NK-92 (cell line): Measurements from ENCODE around the gene SFTA2.
"Not testable (repeated sequence)": the region's sequence is repeated elsewhere in the genome, so short reads cannot be mapped to it uniquely, and the experiment has no call there.

Experiments
- DNase-seq: peaks from one replicate; lab custom pipeline; 2025; ENCODE audit not compliant: unreplicated experiment; lab: John Stamatoyannopoulos, UW

The SFTA2 gene

DNA sequence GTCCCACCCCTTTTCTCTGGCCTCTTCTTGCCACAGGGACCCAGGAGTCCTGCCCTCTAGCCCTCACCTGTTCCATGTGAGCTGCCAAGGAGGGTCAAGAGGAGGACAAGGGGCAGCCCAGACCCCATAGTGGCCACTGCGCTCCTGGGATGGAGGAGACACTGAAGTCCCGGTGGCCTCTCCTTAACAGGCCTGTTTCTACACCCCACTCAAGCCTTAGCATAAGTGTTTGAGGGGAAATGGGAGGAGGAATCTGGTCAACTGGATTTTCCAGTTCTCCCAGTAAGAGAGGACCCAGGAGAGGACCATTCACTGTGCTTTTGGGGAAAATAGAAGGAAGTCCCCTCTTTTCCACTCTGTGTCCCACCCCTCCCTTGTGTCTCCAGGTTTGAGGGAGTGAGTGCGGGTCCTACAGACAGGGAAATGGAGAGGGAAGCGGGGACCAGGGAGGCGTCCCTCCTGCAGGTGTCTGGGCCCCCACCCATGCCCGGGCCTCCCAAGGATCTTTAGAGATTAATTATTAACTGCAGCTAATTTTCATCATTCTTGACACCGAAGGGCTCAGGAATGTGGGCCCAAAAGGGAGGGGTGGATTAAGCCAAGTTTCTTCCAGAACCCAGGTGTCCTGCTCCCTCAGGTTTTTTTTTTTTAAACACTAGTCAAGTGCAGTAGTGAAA is at the start of gene SFTA2:
SFTA2 (minus strand) TSS at position 202 of the 677 bp plus-strand sequence; CDS start at position 128, 74 bp downstream.
- no peak for DNase-seq

DNA sequence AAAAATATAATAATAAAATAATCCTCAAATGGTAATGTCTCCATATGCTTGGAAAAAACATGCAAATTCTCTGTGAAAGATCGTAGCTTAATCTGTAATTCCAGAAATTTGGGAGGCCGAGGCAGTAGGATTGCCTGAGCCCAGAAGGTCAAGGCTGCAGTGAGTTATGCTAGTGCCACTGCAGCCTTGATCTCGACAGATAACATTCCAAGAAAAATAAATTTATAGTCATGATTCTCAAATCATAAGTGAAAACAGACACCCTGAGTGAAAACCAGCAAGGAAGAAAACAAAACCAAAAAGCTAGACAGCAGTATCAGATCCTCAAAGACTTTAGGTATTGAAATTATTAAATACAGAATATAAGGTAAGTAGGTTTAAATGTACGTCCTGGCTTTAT is 47.7 kb upstream of the SFTA2 start:
- no peak for DNase-seq

GRCh38 chr6:30979141-30979540 is 47.2 kb upstream of the SFTA2 start:
- no peak for DNase-seq

- DNase-seq = no peak
Observed at GRCh38 chr6:30974490-30975252, 42.7 kb upstream of the SFTA2 start.

GRCh38 chr6:30972816-30973215 is 40.8 kb upstream of the SFTA2 start:
- no peak for DNase-seq

DNA sequence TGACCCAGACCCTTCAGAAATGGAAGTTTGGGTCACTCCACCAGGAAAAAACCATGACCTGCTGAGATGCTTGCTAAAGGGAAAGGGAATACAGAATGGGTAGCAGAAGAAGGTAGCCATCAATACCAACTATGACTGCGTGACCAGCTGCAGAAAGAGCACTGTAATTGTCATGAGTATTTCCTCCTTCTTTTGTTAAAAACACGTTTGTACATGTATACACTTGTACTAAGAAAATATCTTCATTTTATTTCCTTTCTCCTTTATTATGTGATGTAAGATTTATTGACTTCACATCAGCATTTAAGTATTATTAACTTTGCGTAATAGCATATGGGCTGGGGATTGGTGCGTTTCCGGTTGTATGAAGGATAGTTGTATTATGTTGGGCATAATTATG is 39.0 kb upstream of the SFTA2 start:
- no peak for DNase-seq

GRCh38 chr6:30969171-30969570 is 37.2 kb upstream of the SFTA2 start:
- DNase-seq = not testable (repeated sequence)

DNA sequence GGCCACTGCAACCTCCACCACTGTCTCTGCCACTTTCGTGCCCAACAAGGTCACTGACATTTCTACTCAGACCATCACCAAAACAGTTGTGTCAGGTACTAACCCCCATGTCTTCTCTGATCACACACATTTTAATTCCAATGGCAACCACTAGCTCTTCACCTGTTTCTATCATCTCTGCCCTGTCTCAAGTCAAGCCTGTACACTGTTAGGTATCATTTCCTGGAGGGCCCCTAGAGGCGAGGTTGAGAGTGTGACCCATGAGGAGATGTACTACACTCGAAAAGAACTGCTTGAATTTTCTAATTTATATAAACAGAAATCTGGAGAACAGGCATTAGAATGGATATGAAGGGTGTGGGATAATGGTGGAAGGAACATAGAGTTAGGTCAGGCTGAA is 34.2 kb upstream of the SFTA2 start:
- no peak for DNase-seq

GRCh38 chr6:30965140-30965601 is 33.2 kb upstream of the SFTA2 start:
- DNase-seq = no peak

DNA sequence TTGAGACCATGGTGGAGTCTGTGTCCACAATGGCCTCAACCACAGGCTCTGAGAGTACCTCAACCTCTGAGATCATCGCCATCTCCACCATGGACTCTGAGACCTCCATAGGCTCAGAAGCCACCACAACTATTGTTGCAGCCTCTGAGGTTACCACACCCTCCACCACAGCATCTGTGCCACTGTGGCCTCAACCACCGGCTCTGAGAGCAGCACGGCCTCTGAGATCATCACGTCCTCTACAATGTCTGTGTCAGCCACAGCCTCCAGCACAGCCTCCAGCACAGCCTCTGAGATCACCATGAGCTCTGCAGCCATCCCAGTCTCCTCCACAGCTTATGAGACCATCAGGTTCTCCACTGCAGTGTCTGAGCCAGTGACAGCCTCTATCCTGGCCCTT is 32.1 kb upstream of the SFTA2 start:
- no peak for DNase-seq

DNA sequence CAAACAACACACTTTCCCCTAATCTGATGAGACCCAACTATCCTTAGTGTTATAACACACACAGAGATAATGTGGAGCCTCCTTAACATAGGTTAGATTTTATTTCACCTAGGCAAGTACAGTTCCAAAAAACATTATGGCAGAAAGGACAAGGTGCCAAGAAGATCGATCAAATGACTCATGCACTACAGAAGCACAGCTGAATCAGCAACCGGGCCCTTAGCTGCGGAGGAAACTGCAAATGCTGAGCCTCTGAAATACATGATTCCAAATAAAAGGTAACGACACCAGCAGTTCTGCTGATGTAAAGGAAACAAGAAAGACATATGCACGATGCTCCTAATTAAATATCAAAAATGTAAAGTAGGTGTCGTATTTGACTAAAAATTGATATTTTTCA is 31.7 kb upstream of the SFTA2 start:
- no peak for DNase-seq

GRCh38 chr6:30962716-30963115 is 30.7 kb upstream of the SFTA2 start:
- no peak for DNase-seq

DNA sequence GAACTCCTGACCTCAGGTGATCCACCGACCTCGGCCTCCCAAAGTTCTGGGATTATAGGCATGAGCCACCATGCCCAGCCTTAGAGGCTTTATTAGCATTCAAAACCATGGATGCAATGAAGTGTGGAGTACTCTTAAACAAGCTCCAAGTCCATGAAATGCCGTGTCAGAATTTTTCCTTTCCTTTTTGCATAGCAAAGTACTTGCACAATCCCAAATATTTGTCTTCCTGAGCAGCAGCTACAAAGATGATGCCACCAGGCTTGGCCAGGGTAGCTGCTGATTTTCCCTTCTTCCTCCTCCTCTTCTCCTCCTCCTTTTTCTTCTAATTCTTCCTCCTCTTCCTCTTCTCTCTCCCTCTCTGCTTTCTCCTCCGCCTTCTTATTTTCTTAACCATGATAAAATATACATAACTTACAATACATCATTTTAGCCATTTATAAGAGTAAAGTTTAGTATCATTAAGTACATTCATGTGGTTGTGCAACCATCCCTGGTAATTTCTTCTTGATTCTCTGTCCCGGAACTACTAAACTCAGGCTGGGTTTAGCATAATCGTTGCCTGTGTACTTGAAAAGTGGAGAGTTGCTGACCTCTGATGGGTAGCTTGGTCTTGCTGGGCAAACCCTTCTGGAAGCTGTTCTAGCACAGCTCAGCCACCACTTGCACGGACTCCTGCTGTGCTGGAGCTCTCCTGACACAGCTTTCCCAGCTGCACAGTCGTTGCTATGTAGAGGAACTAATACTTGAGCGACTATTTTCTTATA is 29.1 kb upstream of the SFTA2 start:
- no peak for DNase-seq

DNA sequence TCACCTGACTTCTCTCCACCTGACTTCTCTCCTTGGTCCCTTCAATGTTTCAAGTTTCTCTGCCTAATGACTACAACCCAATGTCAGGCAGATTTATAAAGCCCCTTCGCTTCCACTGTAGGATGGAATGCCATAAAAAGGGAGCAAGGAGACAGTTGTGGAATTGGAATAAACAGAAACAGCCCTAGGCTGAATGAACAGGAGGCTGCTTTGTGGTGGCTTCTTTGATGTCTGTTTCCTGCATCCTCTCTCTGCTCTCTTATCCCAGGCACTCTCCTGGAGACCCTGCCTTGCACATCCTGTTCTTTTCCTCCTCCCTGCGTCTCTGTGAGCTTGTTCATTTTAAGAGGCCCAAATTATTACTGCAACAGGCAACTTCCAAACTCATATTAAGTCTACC is 25.7 kb upstream of the SFTA2 start:
- DNase-seq = no peak

- no peak for DNase-seq
Observed at GRCh38 chr6:30955367-30956042, 23.5 kb upstream of the SFTA2 start.

GRCh38 chr6:30954631-30955366 is 22.8 kb upstream of the SFTA2 start:
- no peak for DNase-seq

DNA sequence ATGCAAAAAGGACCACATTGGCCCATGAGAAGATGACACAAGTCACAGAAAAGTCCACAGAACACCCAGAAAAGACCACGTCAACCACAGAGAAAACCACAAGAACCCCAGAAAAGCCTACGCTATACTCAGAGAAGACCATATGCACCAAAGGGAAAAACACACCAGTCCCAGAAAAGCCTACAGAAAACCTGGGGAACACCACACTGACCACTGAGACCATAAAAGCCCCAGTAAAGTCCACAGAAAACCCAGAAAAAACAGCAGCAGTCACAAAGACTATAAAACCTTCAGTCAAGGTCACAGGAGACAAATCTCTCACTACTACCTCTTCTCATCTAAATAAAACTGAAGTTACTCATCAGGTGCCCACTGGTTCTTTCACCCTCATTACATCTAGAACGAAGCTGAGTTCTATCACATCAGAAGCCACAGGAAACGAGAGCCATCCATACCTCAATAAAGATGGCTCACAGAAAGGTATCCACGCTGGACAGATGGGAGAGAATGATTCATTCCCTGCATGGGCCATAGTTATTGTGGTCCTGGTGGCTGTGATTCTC is 20.0 kb upstream of the SFTA2 start:
- no peak for DNase-seq

DNA sequence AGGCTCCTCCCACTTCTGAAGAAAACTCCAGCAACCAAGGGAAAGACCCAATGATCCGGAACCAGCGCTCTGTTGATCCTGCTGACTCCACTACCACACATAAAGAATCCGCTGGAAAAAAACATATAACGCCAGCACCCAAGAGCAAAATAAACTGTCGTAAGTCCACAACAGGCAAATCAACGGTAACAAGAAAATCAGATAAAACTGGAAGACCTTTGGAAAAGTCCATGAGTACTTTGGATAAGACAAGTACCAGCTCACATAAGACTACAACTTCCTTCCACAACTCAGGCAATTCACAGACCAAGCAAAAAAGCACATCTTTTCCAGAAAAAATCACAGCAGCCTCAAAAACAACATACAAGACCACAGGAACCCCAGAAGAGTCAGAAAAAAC is 16.8 kb upstream of the SFTA2 start:
- no peak for DNase-seq

DNA sequence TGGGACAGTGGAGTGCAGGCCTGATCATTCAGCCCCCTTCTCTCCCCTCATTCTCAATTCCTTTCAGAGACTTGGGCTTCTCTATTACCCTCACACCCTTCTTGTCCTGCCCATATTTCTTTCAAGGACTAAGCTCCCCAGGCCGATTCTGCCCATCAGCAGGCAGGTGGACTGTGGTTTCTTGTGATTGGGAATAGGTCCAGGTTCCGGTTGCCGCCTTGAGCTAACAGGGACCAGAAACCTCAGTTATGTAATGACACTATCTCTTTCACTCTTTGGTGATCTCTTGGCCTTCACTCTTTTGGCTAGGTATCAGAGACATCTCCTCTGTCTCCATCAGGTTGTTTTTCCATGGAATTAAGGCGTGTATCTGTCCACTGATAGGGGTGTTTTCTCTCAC is 15.3 kb upstream of the SFTA2 start:
- no peak for DNase-seq

- no peak for DNase-seq
Observed at GRCh38 chr6:30945281-30945680, 13.3 kb upstream of the SFTA2 start.
